Activated naive CD4-positive, alpha-beta T cell treated with anti-CD3 and anti-CD28 coated beads, Interleukin-2, amount 50 U/mL, for 16 hours (primary cell): ENCODE results near the gene DCTN5.
"Not testable (repeated sequence)": the region's sequence is repeated elsewhere in the genome, so short reads cannot be mapped to it uniquely, and the experiment has no call there.

ENCODE experiments used
- DNase-seq: peaks from one replicate; pipeline ENCODE4 v3.0.0-alpha.2; 2020

The DCTN5 gene

GRCh38 chr16:23640931-23641765, at the start of gene DCTN5, which contains the start of gene PALB2:
TSS of gene DCTN5 (plus strand) at chr16:23641466. CDS start at chr16:23641543, 77 bp downstream.
TSS of gene PALB2 (minus strand) at chr16:23641310. CDS start at chr16:23641157, 153 bp downstream.
- DNase-seq = peak; percentile 86

DNA sequence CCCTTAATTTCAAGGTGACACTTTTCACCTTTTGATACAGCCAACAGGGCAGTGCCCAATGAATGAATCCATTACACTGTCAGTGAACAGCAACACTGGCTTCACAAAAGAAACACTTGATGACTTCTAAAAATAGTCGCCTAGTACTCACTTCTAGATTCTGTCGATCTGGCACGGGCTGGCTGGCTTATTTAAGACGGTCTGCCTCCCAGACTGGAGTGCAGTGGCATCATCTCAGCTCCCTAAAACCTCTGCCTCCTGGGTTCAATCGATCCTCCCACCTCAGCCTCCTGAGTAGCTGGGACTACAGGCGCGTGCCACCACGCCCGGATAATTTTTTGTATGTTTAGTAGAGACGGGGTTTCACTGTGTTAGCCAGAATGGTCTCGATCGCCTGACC, 47.1 kb upstream of the DCTN5 start:
- DNase-seq = no peak

GRCh38 chr16:23595246-23595950, 45.9 kb upstream of the DCTN5 start:
- DNase-seq = no peak

GRCh38 chr16:23595951-23596720, 45.1 kb upstream of the DCTN5 start, which contains the start of gene NDUFAB1:
TSS of gene NDUFAB1 (minus strand) at chr16:23596316. CDS start at chr16:23596290, 26 bp downstream.
- peak; percentile 93 for DNase-seq

DNA sequence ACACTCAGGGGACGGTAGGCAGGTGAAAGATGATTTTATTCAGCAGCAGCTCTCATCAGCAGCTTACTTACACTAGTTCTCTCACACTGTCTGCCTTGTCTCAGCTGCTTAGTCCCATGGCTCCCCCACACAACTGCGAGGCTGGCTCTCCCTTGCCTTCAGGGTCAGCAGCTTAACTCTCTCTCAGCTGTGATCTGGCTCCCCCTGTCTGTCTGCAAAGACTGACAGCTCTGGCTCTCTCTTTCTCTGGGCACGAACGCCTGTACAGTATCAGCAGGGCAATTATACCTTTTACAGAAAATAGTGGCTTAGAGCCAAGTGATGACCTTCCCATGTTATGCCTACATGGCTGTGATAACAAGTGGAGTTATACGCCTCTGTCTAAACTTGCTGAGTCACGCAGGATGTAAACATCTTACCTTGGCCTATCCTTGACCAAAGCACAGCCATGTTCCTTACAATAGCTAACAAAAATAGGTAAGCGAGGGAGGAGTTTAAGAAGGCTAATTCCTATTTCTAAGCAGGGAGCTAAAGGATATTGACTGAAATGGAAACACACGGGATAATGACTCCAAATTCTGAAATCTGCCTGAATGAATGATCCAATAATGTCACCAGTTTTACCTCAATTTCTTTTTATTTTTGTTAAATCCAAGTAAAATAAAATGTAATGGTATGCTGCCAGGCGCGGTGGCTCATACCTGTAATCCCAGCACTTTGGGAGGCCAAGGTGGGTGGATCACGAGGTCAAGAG, 44.1 kb upstream of the DCTN5 start:
- no peak for DNase-seq

- DNase-seq = no peak
Measured at GRCh38 chr16:23607726-23608125, 33.5 kb upstream of the DCTN5 start.

DNA sequence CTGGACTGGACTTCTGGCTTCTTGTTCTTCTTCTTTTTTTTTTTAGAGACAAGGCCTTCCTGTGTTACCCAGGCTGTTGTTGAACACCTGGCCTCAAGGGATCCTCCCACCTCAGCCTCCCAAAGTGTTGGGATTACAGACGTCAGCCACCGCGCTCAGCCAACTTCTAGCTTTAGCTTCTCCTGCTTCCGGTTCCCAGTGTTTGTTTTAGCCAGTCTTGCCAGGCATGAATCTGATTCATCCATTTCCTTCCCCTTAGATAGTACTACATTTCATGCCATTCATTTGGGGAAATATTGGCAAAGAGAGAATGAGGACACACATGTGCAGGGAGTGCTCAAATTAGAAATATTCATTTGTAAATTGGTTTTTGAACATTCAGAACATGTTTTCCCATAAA, 33.1 kb upstream of the DCTN5 start:
- no peak for DNase-seq

GRCh38 chr16:23609929-23610328, 31.3 kb upstream of the DCTN5 start:
- DNase-seq = no peak

DNA sequence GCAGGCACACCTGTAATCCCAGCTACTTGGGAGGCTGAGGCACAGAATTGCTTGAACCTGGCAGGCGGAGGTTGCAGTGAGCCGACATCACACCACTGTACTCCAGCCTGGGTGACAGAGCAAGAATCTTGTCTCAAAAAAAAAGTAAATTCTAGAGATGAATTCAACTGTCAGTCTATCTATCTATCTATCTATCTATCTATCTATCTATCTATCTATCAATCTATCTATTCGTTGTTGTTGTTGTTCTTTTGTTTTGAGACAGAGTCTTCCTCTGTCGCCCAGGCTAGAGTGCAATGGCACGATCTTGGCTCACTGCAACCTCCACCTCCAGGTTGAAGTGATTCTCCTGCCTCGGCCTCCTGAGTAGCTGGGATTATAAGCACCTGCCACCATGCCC, 30.4 kb upstream of the DCTN5 start:
- not testable (repeated sequence) for DNase-seq

- DNase-seq = no peak
Measured at GRCh38 chr16:23611936-23612335, 29.3 kb upstream of the DCTN5 start.

- DNase-seq = no peak
Measured at GRCh38 chr16:23615805-23616204, 25.5 kb upstream of the DCTN5 start.

GRCh38 chr16:23624092-23624491, 17.2 kb upstream of the DCTN5 start:
- DNase-seq = no peak

DNA sequence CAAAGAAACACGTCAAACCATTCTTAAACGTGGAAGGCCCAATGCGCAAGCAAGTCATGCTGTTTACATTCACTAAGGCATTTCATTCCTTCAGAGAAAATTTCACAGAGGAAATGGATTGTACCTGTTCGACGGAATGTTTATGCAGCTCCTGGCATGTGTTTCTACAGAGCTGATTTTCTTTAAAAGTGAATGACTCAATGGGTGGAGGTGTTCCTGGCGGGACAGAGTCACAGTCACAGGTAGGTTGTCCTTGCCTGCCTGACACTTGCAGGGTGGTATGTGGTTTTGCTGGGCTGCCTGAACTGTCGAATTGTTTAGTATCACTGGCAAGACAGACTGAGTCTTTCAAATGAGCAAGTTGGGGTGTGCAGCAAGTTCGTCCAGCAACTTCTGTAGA, 11.8 kb upstream of the DCTN5 start:
- no peak for DNase-seq

GRCh38 chr16:23631874-23632273, 9.4 kb upstream of the DCTN5 start:
- DNase-seq = not testable (repeated sequence)

DNA sequence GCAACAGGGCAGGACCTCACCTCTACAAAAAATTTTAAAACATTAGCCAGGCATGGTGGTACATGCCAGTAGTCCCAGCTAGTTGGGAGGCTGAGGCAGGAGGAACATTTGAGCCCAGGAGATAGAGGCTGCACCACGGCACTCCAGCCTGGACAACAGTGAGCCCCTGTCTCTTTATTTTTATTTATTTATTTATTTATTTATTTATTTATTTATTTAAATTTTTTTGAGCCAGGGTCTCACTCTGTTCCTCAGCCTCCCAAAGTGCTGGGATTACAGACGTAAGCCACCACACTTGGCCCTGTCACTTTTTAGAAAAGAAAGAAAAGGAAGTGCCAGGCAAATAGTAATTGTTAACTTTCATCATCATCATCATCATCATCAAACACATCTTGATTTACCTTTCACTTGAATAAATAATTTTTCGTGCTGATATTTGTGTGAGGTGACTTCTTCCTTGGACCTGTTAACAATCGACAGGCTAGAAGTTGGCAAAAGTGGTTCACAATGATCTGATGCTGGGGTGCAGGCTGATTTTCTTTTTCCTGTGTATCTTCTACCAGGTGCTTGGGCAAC, 6.7 kb upstream of the DCTN5 start:
- DNase-seq = no peak

DNA sequence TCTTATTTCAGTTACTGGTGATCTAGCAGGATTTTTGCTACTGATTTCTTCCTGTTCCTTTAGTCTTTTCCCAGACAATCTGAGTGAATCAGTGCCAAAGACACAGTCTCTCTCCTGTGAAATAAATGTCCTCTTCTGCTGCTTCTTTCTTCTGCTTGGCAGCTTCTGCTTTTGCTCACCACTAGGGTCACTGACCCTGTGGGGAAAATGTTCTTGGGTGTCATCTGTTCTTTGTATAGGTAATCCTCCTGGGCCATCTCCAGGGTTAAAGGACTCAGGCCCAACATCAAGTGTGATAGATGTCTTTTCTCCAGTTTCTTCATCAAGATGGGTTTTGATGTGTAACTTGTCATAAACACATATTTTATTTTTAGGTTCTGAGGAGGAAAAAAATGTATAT, 5.3 kb upstream of the DCTN5 start:
- DNase-seq = no peak

- peak; percentile 42 for DNase-seq
Measured at GRCh38 chr16:23640615-23640930, 693 bp upstream of the DCTN5 start.

- DNase-seq = no peak
Measured at GRCh38 chr16:23642246-23642774, 1.0 kb downstream of the DCTN5 start.

GRCh38 chr16:23650674-23651416, 9.6 kb downstream of the DCTN5 start:
- DNase-seq = no peak

DNA sequence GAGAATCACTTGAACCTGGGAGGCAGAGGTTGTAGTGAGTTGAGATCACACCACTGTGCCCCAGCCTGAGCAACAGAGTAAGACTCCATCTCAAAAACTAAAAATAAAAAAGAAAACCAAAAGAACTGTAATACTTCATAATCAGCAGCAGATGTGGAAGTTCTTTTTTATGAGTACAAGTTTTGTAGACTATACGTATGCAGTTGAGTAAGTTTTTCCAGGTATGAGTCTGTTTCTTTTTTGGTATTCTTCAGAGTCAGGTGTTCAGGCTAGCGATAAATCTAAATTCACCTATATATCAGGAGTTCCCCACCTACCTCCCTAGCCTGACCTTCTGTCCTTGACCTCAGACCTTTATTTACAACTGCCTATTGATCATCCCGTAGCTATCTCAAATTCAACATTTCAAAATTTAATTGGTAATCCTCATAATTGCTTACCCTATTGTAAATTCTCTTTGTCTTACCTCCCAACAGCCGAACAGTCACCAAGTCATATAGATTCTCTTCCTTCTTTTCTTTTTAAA, 10.7 kb downstream of the DCTN5 start:
- DNase-seq = no peak

GRCh38 chr16:23663918-23664317, 22.7 kb downstream of the DCTN5 start:
- DNase-seq = no peak
